ENCODE data around the gene SPATA2L. TPM values are rescaled to one million over a fixed set of nuclear protein-coding genes. Genes with fewer than 3 reads are reported as not detected.
"Not testable (repeated sequence)": the region's sequence is repeated elsewhere in the genome, so short reads cannot be mapped to it uniquely, and the experiment has no call there.

The SPATA2L gene
- total RNA-seq, 1 donor from 2014 or later: 18.6 TPM

DNA sequence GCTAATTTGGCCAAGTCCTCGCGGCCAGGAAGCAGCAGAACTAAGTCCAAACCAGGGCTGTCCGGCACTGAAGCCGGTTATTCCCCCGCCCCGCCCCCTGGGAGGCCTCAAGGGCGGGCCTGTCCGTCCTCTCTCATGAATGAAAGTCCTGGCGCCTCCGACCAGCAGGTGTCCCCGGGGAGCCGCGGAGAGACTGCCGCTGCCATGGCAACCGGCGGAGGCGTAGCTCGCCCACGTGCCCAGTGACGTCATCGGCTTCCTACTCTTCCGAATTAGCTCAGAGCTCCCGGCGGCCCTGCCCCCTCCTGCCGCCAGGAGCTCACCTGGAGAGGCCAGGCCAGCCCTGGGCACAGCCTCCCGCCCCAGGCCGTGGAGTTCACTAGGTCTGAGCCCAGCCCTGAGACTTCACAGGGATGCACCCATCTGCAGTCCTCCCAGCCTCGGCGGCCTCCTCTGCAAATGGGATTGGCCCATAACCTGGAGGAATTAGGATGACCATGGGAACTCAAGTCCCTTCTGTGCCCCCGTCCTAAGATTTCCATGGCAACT lies 1.3 kb downstream of the SPATA2L start:
- Mint-ChIP-seq H3K4me3 (ENCODE audit: unreplicated experiment) (peak overlapping the region; percentile 57), H3K36me3 (ENCODE audit: unreplicated experiment) (no peaks in the 10 kb centered on the region), H3K9me3 (ENCODE audit: unreplicated experiment) (peaks cover 10% of the 10 kb centered on the region), H3K27me3 (ENCODE audit: unreplicated experiment) (peaks cover 6% of the 10 kb centered on the region), H3K27ac (ENCODE audit: unreplicated experiment) (no peak overlapping the region), H3K4me1 (ENCODE audit: low read depth, unreplicated experiment) (peaks cover 3% of the 10 kb centered on the region)
- TF ChIP-seq, protein P1, sequence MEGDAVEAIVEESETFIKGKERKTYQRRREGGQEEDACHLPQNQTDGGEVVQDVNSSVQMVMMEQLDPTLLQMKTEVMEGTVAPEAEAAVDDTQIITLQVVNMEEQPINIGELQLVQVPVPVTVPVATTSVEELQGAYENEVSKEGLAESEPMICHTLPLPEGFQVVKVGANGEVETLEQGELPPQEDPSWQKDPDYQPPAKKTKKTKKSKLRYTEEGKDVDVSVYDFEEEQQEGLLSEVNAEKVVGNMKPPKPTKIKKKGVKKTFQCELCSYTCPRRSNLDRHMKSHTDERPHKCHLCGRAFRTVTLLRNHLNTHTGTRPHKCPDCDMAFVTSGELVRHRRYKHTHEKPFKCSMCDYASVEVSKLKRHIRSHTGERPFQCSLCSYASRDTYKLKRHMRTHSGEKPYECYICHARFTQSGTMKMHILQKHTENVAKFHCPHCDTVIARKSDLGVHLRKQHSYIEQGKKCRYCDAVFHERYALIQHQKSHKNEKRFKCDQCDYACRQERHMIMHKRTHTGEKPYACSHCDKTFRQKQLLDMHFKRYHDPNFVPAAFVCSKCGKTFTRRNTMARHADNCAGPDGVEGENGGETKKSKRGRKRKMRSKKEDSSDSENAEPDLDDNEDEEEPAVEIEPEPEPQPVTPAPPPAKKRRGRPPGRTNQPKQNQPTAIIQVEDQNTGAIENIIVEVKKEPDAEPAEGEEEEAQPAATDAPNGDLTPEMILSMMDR (IDR thresholded peaks at IDR 0.05; ENCODE audit: partially characterized antibody, unreplicated experiment): peak; percentile 41
- peak; percentile 98 for DNase-seq

DNA sequence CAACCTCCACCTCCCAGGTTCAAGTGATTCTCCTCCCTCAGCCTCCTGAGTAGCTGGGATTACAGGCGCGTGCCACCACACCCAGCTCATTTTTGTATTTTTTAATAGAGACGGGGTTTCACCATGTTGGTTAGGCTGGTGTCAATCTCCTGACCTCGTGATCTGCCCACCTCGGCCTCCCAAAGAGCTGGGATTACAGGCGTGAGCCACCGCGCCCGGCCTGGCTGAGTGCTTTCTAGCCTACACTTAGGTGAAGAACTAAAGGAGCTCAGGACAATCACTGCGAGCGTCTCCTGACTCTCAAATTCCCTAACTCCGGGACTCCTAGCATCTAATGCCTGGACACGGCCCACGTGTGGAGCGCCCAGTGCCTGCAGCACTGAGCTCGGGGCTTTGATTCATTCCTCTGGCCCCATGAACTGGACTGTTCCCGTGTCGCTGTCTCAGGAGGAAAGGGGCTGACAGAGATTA lies 1.8 kb downstream of the SPATA2L start:
- not testable (repeated sequence) for H3K9me3 Mint-ChIP-seq (ENCODE audit: unreplicated experiment)

DNA sequence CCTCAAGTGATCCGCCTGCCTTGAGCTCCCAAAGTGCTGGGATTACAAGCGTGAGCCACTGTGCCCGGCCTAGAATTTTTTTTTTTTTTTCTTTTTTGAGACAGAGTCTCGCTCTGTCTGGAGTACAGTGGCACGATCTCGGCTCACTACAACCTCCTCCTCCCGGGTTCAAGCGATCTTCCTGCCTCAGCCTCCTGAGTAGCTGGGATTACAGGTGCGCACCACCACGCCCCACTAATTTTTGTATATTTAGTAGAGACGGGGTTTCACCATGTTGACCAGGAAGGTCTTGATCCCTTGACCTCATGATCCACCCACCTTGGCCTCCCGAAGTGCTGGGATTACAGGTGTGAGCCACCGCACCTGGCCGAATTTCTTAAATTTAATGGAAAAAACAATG lies 2.8 kb downstream of the SPATA2L start:
- not testable (repeated sequence) for H3K27ac Mint-ChIP-seq (ENCODE audit: unreplicated experiment)
- H3K4me3 Mint-ChIP-seq (ENCODE audit: unreplicated experiment): peak overlapping the region; percentile 25

More for the DNA sequence above, 1.8 kb downstream of the SPATA2L start:
- H3K36me3 Mint-ChIP-seq (ENCODE audit: unreplicated experiment); DNase-seq; H3K27ac Mint-ChIP-seq (ENCODE audit: unreplicated experiment); H3K27me3 Mint-ChIP-seq (ENCODE audit: unreplicated experiment); H3K4me1 Mint-ChIP-seq (ENCODE audit: low read depth, unreplicated experiment): not testable (repeated sequence)
- H3K4me3 Mint-ChIP-seq (ENCODE audit: unreplicated experiment): peak overlapping the region; percentile 55

DNA sequence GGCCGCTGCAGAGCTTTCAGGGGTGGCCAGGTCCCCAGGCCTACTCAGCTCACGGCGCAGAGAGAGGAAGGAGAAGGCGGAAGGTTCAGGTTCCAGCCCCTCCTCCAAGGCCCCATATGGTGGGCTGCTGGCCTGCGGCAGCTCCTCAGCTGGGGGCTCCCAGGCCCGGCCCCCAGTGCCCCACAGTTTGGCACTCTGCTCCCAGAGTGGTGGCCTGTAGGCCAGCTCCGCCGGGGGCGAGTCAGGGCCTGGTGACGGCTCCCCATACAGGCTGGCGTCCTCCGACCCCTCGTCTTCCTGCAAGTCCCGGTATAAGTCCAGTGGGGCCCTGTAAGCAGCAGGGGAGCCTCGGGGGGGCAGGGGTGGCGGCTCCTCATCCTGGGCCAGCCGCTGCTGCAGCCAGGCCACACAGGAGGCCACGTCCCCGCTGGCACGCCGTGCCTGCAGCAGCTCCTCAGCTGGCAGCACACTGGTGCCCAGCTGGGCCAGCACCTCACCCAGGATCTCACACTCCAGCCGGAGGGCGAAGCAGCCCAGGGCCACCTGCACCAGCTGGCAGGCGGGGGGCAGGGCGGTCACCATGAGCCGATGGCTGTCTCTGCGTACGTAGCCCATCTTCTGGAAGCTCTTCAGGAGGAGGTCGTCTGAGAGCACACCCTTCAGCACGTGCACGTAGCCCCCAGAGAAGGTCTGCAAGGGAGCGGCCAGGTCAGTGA lies 3.7 kb downstream of the SPATA2L start:
- TF ChIP-seq, protein P1 (IDR thresholded peaks at IDR 0.05; ENCODE audit: partially characterized antibody, unreplicated experiment): no peak
- Mint-ChIP-seq H3K4me3 (ENCODE audit: unreplicated experiment) (no peak overlapping the region), H3K27ac (ENCODE audit: unreplicated experiment) (no peak overlapping the region), H3K36me3 (ENCODE audit: unreplicated experiment) (no peaks in the 10 kb centered on the region), H3K27me3 (ENCODE audit: unreplicated experiment) (peaks cover 9% of the 10 kb centered on the region), H3K4me1 (ENCODE audit: low read depth, unreplicated experiment) (peaks cover 5% of the 10 kb centered on the region), H3K9me3 (ENCODE audit: unreplicated experiment) (peaks cover 7% of the 10 kb centered on the region)
- peak; percentile 20 for DNase-seq

More for the DNA sequence above, 2.8 kb downstream of the SPATA2L start:
- not testable (repeated sequence) for H3K36me3 Mint-ChIP-seq (ENCODE audit: unreplicated experiment); H3K9me3 Mint-ChIP-seq (ENCODE audit: unreplicated experiment); H3K4me1 Mint-ChIP-seq (ENCODE audit: low read depth, unreplicated experiment); H3K27me3 Mint-ChIP-seq (ENCODE audit: unreplicated experiment); DNase-seq

DNA sequence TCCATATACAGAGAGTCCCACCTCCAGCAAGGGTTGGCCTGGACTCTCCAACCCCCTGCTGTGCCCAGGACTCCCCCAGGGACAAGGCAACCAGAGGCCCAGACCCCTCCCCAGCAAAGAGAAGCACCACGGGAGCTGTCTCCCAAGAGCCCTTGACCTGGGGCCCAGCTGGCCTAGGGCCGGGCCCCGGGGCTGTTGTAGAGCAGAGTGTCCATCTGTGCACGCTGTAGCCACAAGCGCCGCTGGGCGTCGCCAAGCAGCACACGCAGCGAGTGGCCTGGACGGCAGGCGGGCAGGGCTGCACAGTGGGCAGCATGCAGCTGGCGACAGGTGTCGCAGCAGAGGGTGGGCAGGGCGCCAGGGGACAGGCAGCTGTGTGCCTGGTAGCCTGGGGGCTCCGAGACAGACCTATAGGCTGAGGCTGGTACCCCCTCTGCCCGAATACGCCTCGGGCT lies 4.3 kb downstream of the SPATA2L start:
- peaks cover 7% of the 10 kb centered on the region for H3K9me3 Mint-ChIP-seq (ENCODE audit: unreplicated experiment)

More for the DNA sequence above, 4.3 kb downstream of the SPATA2L start:
- Mint-ChIP-seq H3K27me3 (ENCODE audit: unreplicated experiment) (peaks cover 6% of the 10 kb centered on the region), H3K27ac (ENCODE audit: unreplicated experiment) (no peak overlapping the region), H3K36me3 (ENCODE audit: unreplicated experiment) (no peaks in the 10 kb centered on the region), H3K4me3 (ENCODE audit: unreplicated experiment) (no peak overlapping the region), H3K4me1 (ENCODE audit: low read depth, unreplicated experiment) (peaks cover 4% of the 10 kb centered on the region)
- TF ChIP-seq, protein P1 (IDR thresholded peaks at IDR 0.05; ENCODE audit: partially characterized antibody, unreplicated experiment): no peak
- peak; percentile 20 for DNase-seq

All from glutamatergic neuron (in vitro differentiated cells).